HG03439 (cell line): ENCODE measurements around the gene CENPP.

Experiments used
- ATAC-seq: cut with Tn5 transposase; IDR thresholded peaks from one replicate; pipeline ENCODE4 v1.9.1; 2021; ENCODE audit warnings: mild to moderate bottlenecking, moderate library complexity; ENCODE audit not compliant: unreplicated experiment

CENPP gene

DNA sequence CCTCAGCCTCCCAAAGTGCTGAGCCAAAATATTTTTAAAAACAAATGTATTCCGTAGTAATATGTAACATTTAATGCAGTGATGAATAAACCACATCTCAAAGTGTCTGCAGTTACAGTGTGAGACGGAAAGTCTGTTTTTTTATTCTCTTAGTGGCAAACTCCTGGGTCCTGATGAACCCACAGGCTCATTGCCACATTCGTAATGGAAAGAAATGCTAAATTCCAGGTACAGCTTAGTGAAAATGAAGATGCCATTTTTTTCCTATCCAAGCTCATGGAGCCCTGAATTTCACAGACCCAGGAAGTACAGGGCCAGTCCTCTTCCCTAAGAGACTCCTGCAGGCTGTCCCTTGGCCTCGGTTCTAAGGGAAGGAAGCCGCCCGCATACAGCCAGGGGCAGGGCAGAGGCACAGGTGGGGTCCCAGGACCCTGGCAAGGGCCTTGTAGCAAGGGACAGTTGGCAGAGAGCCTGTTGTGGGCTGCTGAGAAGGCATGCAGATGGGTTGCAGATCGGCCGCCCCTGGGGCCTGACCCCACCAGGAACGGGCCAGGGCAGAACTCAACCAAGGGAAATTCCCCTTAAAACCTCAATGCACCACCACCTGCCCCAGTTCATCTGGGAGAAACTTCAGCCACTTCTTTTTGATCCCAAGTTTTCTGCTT lies 308.0 kb downstream of the CENPP start:
- ATAC-seq: no peak

- ATAC-seq: no peak
Measured at GRCh38 chr9:92634712-92635605, 309.2 kb downstream of the CENPP start.

DNA sequence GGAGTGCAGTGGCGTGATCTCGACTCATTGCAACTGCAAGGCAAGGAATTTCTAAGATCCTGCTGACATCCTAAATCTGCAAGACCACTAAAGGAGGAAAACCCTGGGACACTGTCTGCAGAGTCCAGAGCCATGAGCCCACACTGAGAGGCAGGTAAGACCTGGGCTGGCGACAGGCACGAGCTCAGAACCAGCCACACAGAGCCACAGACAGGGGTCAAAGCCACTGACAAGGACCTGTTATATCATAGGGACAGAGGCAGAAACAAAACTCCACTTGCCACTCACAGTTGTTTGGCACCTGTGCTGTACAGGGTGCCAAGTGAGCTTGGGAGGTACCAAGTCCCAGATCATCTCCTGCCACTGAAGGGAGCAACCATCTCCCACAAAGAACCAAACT lies 310.0 kb downstream of the CENPP start:
- no peak for ATAC-seq

DNA sequence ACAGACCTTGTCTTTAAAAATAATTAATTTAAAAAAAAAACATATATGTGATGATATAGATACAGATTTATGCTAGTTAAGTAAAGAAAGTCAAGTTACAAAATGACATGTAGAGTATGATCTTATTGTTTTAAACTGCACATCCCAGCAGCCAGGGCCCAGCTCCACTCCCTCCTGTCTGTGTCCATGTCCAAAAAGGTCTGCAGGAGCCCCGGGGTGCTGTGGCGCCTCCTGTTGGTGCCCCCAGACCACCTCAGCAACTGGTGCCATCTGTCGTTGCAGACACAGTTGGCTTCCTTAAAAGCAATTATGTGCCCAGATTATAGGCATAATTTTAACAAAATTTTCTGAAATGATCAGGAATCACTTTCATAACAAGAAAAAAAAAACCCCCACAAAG lies 310.9 kb downstream of the CENPP start:
- ATAC-seq: no peak

- ATAC-seq: no peak
Measured at GRCh38 chr9:92637326-92637725, 311.6 kb downstream of the CENPP start.

DNA sequence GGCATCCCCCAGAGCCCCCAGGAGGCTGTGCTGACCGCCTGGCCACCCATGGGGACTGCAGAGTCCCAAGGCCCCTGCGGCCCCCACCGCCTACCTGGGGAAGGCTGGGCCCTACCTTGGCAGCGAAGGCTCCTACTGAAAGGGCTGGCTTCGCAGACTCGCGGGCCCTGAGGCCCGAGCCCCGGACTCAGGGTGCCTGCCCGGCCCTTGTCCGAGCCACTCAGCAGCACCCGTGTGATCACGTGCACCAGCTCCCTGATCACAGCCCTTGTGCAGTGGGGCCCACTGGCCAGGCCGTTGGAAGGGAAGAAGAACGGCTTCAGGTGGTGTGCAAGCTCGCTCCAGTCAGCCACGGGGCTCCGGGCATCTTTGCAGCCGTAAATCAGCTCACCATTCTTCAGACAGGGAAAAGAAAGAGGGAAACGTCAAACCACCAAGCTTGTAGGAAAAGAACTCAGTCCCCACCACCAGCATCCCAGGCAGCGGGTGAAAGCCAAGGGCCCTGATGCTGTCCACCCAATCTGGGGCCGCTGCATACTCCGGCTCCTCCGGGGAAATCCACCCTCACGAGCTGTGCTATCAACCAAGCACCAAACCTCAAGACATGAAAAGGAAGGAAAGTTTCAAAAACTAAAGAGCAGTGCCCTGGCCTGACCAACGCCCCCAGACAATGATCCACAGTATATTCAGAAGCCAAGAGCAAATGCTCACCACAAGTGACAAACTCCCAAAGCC lies 312.3 kb downstream of the CENPP start:
- ATAC-seq: no peak

- ATAC-seq: no peak
Measured at GRCh38 chr9:92638621-92639101, 312.9 kb downstream of the CENPP start.

DNA sequence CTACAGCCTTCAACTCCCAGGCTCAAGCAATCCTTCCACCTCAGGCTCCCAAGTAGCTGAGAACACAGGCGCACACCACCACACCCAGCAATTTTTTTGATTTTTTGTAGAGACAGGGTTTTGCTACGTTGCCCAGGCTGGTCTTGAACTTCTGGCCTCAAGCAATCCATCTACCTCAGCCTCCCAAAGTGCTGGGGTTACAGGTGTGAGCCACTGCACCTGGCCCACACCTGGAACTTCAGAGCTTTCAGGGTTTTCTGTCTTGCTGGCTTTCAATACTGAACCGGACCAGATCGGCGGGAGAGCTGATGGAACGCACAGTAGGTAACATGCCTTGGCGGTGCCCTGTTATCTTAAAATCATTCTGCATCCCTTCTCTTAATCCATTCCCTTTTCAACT lies 313.4 kb downstream of the CENPP start:
- ATAC-seq: no peak

- no peak for ATAC-seq
Measured at GRCh38 chr9:92639791-92640271, 314.1 kb downstream of the CENPP start.

DNA sequence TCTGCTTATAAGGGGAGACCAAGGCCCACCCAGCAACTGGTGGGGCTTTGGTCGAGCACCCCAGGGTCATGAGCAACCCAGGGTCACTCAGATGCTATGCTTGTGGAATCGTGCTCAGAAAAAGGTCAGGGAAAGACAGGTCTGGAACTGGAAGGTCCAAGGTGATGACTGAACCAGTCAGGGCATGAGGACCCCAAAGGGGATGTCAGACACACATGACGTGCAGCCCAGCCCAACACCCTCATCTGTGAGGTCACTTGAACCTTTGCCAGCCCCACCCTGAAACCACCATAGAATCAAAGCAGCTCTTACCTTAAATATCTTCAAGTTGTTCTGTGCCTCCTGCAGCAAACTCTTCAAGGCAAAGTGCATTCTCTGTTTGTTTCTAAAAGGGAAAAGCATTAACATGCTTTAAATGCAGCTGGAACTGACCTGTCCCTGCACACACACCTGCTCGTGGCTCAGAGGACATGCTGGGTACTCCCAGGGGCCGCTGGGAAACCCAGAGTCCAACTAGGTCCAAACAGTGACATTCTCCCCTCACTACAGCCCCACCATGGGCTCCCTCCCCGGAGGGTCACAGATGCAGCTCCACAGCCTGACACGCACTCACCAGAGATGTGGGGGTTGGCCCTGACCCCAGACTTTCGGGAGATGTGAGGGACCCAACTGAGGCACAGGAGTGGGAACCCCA lies 314.8 kb downstream of the CENPP start:
- no peak for ATAC-seq

- no peak for ATAC-seq
Measured at GRCh38 chr9:92641092-92641809, 315.5 kb downstream of the CENPP start.

- ATAC-seq: no peak
Measured at GRCh38 chr9:92642041-92642451, 316.3 kb downstream of the CENPP start.

DNA sequence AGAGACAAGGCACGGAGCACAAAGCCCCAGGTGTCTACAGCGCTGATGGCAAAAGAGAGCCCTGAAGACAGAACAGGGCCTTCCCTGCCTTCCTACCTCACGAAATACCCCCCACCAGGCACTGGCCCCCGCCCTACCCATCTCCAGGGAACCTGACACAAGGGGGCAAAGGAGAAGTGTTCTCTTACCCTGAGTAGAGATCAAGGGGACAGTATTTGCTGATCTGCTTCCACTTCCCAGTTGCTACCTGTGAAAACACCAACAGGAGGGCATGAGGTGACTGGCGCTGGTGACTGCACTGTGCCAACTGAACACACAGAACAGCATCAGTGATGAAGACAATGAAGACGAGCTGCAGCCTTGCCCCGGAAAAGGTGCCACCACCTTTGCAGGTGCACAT lies 316.8 kb downstream of the CENPP start:
- ATAC-seq: no peak

DNA sequence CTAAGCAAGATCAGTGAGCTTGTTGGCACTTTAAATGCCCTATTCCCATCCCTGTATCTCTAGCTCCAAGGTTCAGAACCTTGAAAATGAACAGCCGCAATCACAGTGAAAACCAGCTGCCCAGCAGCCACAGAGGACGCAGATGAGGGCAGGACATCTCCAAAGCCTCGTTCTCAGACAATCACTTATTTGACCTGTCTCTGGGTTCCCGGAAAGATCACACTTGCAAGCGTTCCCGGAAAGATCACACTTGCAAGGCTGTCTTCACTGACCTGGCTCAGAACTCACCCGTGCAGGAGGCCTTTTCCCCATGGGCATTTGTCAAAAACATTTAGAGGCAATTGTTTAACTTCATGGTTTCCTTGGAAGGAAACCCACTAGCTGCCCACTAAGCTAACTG lies 318.5 kb downstream of the CENPP start:
- ATAC-seq: no peak

- ATAC-seq: no peak
Measured at GRCh38 chr9:92645041-92645440, 319.3 kb downstream of the CENPP start.

DNA sequence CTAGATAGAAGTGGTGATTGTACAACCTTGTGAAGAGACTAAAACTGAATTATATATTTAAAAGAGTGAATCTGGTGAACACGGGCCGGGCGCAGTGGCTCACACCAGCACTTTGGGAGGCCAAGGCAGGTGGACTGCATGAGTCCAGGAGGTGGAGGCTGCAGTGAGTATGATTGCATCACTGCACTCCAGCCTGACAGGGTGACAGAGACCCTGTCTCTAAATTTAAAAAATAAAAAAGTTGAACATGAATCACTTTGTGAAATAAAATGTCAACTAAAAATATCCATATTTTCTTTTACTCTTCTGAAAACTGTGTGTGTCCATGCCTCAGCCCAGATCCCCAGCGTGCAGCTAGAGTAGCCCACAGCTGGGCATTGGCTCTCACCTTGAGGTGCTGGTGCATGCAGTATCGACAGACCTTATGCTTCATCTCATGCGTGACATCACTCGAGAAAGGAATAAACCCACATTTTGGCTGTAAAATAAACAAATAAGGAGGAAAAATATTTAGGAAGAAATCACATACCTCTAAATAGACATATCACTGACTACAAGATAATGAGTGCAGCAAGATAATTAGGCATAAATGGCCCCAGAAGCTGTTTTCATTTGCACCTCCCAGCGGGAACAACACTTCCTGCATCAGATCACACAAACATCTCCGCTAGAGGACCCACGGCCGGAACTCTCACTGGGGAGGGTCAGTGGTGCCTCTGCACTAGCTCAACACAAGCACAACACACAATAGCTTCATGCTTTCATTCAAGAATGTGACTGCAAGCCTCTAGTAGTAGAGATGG lies 322.1 kb downstream of the CENPP start:
- ATAC-seq: no peak

- no peak for ATAC-seq
Measured at GRCh38 chr9:92648474-92648971, 322.8 kb downstream of the CENPP start.

- no peak for ATAC-seq
Measured at GRCh38 chr9:92649007-92649406, 323.3 kb downstream of the CENPP start.

DNA sequence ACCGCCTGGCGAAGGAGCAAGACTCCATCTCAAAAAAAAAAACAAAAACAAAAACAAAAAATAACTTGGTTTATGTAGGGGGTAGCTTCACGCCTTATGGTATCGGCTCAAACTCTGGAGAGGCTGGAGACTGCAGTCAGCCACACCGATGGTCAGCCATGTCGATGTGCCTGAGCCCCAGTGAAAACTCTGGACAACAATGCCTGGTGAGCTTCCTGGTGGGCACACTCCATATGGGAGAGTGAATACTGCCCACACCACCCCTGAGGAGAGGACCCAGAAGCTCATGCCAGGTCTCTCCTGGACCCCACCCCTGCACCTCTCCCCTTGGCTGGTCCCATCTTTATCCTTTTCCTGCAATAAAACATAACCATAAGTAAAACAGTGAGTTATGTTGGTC lies 324.5 kb downstream of the CENPP start:
- ATAC-seq: no peak
